ENCODE results near the gene MYH11.

- TF ChIP-seq CTCF (IDR thresholded peaks at IDR 0.05; ENCODE audit: low read depth, low read length), result no peak
- no peak for TF ChIP-seq EZH2phosphoT487 (IDR thresholded peaks at IDR 0.05; ENCODE audit: low read depth)
Observed at GRCh38 chr16:15837761-15838160, 19.1 kb downstream of the MYH11 start.
